HG03571 (cell line): ENCODE data around the gene DNAH2.

Experiments
- ATAC-seq: cut with Tn5 transposase; IDR thresholded peaks from one replicate; pipeline ENCODE4 v1.9.1; 2021; ENCODE audit not compliant: unreplicated experiment

The DNAH2 gene

GRCh38 chr17:7703584-7704479, 13.7 kb upstream of the DNAH2 start:
- ATAC-seq: no peak

GRCh38 chr17:7704601-7705268, 12.8 kb upstream of the DNAH2 start, which contains the start of gene EFNB3:
EFNB3 (plus strand) TSS chr17:7705202; CDS start chr17:7705599, 397 bp downstream.
- ATAC-seq: no peak

- no peak for ATAC-seq
These were observed 12.0 kb upstream of the DNAH2 start for GRCh38 chr17:7705269-7706255.

GRCh38 chr17:7706631-7707354, 10.8 kb upstream of the DNAH2 start:
- ATAC-seq: no peak

- no peak for ATAC-seq
These were observed 10.1 kb upstream of the DNAH2 start for GRCh38 chr17:7707446-7707845.

- ATAC-seq: no peak
These were observed 9.4 kb upstream of the DNAH2 start for GRCh38 chr17:7707858-7708750.

GRCh38 chr17:7709031-7709430, 8.5 kb upstream of the DNAH2 start:
- ATAC-seq: no peak

GRCh38 chr17:7710301-7710700, 7.2 kb upstream of the DNAH2 start:
- no peak for ATAC-seq

GRCh38 chr17:7711051-7711755, 6.3 kb upstream of the DNAH2 start:
- no peak for ATAC-seq

GRCh38 chr17:7712111-7712771, 5.3 kb upstream of the DNAH2 start:
- ATAC-seq: no peak

- ATAC-seq: no peak
These were observed 3.8 kb upstream of the DNAH2 start for GRCh38 chr17:7713782-7714181.

- no peak for ATAC-seq
These were observed 2.6 kb upstream of the DNAH2 start for GRCh38 chr17:7714721-7715594.

- no peak for ATAC-seq
These were observed 1.3 kb upstream of the DNAH2 start for GRCh38 chr17:7715936-7716886.

GRCh38 chr17:7717756-7718350, 309 bp downstream of the DNAH2 start:
- ATAC-seq: no peak

- no peak for ATAC-seq
These were observed 2.1 kb downstream of the DNAH2 start for GRCh38 chr17:7719661-7720060.

GRCh38 chr17:7720125-7720524, 2.6 kb downstream of the DNAH2 start:
- ATAC-seq: no peak
